ENCODE measurements around the gene MTHFD1L. TPM values are rescaled to one million over a fixed set of nuclear protein-coding genes. Genes with fewer than 3 reads are reported as not detected.

Gene MTHFD1L
- total and polyA plus RNA-seq, 3 donors from 2014 or later: 23.4 to 35.3 (median 29.5) TPM

DNA sequence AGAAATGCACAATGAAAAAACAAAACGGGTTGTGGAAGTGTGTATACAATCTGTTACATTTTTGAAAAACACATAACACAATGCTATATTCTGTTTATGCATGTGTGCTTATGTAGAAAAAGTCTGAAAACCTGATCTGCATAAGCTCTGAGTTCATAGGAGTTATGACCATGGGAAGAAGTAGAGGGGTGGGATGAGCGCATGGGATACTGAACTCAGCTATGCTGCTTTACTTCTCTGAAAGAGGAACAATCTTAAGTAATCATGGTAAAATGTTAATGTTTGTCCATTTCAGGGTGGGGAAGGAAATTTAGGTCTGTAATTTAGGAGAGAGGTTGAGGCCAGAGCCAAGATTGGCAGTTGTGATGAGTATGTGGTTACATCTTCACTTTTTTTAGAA is 126.8 kb downstream of the MTHFD1L start:
- DNase-seq: no peak
- 91 to 92% methylated on average over 2 of the region's 2 CpGs for WGBS, 2 donors
- TF ChIP-seq POLR2A (IDR thresholded peaks at IDR 0.05): no peak
- TF ChIP-seq, protein P1, sequence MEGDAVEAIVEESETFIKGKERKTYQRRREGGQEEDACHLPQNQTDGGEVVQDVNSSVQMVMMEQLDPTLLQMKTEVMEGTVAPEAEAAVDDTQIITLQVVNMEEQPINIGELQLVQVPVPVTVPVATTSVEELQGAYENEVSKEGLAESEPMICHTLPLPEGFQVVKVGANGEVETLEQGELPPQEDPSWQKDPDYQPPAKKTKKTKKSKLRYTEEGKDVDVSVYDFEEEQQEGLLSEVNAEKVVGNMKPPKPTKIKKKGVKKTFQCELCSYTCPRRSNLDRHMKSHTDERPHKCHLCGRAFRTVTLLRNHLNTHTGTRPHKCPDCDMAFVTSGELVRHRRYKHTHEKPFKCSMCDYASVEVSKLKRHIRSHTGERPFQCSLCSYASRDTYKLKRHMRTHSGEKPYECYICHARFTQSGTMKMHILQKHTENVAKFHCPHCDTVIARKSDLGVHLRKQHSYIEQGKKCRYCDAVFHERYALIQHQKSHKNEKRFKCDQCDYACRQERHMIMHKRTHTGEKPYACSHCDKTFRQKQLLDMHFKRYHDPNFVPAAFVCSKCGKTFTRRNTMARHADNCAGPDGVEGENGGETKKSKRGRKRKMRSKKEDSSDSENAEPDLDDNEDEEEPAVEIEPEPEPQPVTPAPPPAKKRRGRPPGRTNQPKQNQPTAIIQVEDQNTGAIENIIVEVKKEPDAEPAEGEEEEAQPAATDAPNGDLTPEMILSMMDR (IDR thresholded peaks at IDR 0.05): no peak
- no peak overlapping the region for H3K27ac ChIP-seq
- H3K36me3 ChIP-seq (ENCODE audit: low read depth, missing control alignments): no peaks in the 10 kb centered on the region
- H3K27me3 ChIP-seq: no peaks in the 10 kb centered on the region
- intact Hi-C loops (cut with DNase I; ENCODE audit: low total_unique reads): no loop called here
- H3K9me3 ChIP-seq: no peaks in the 10 kb centered on the region
- H3K4me1 ChIP-seq: no peaks in the 10 kb centered on the region
- H3K4me3 ChIP-seq: no peak overlapping the region

DNA sequence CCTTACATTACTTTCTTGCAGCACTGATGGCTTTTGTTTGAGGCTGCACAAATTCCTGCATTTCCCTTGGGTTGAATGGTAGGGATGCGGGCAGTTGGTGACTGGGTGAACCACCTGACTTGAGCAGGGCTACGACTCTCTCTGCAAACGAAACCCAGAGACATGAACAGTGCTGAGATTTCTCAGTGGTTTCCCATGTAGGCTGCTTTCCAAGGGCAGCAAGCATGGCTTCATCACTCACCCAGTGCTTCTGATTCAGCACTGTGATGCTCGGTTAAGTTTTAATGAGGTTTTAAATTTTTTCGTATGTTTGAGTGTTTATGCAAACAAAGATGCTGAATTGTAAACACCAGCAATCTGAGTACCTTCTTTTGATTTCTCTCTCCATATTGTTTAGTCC is 127.2 kb downstream of the MTHFD1L start:
- WGBS, 2 donors: 67 to 71% methylated on average over 5 of the region's 5 CpGs
- no peak for DNase-seq
- no peaks in the 10 kb centered on the region for H3K9me3 ChIP-seq
- H3K4me3 ChIP-seq: no peak overlapping the region
- no peaks in the 10 kb centered on the region for H3K4me1 ChIP-seq
- H3K27ac ChIP-seq: no peak overlapping the region
- TF ChIP-seq POLR2A (IDR thresholded peaks at IDR 0.05): no peak
- TF ChIP-seq, protein P1 (IDR thresholded peaks at IDR 0.05): no peak
- intact Hi-C loops (cut with DNase I; ENCODE audit: low total_unique reads): no loop called here
- no peaks in the 10 kb centered on the region for H3K27me3 ChIP-seq
- no peaks in the 10 kb centered on the region for H3K36me3 ChIP-seq (ENCODE audit: low read depth, missing control alignments)

DNA sequence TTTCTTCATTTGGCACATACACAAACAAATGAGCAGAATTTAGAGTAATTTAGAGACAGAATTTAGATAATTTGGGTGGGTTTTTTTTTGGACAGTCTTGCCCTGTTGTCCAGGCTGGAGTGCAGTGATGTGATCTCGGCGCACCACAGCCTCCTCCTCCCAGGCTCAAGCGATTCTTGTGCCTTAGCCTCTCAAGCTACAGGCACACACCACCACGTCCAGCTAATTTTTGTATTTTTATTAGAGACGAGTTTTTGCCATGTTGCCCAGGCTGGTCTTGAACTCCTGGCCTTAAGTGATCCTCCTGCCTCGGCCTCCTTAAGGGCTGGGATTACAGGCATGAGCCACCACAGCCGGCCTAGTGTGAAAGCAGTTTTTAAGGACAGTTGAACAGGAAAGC is 127.8 kb downstream of the MTHFD1L start:
- Histone ChIP-seq H3K4me3 (no peak overlapping the region), H3K27me3 (no peaks in the 10 kb centered on the region), H3K27ac (no peak overlapping the region), H3K9me3 (no peaks in the 10 kb centered on the region), H3K36me3 (ENCODE audit: low read depth, missing control alignments) (no peaks in the 10 kb centered on the region), H3K4me1 (no peaks in the 10 kb centered on the region)
- no peak for DNase-seq
- TF ChIP-seq, protein P1 (IDR thresholded peaks at IDR 0.05): no peak
- TF ChIP-seq POLR2A (IDR thresholded peaks at IDR 0.05): no peak
- intact Hi-C loops (cut with DNase I; ENCODE audit: low total_unique reads): no loop called here
- WGBS, 2 donors: 84 to 93% methylated on average over 7 of the region's 7 CpGs

DNA sequence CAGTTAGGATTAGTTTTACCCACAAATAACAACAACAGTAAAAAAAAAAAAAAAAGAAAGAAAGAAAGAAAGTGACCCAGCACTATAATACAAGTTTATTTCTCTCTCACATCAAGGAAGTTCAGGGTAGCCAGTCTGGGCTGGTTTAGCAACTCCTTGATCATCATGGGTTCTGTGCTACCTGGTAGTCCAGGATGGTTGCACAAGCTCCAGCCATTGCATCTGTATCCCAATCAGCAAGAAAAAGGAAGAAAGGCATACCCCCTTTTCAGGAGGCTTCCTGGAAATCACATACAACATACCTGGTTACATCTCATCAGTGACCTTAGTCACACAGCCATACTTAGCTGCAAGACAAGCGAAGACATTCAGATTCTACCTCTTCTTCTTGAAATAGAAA is 128.5 kb downstream of the MTHFD1L start:
- H3K4me3 ChIP-seq: no peak overlapping the region
- H3K27me3 ChIP-seq: no peaks in the 10 kb centered on the region
- no peaks in the 10 kb centered on the region for H3K4me1 ChIP-seq
- intact Hi-C loops (cut with DNase I; ENCODE audit: low total_unique reads): no loop called here
- no peaks in the 10 kb centered on the region for H3K9me3 ChIP-seq
- no peaks in the 10 kb centered on the region for H3K36me3 ChIP-seq (ENCODE audit: low read depth, missing control alignments)
- whole genome bisulfite sequencing, 2 donors: 95 to 100% methylated on average over 1 of the region's 1 CpG
- no peak for DNase-seq
- no peak for TF ChIP-seq POLR2A (IDR thresholded peaks at IDR 0.05)
- TF ChIP-seq, protein P1 (IDR thresholded peaks at IDR 0.05): no peak
- H3K27ac ChIP-seq: no peak overlapping the region

DNA sequence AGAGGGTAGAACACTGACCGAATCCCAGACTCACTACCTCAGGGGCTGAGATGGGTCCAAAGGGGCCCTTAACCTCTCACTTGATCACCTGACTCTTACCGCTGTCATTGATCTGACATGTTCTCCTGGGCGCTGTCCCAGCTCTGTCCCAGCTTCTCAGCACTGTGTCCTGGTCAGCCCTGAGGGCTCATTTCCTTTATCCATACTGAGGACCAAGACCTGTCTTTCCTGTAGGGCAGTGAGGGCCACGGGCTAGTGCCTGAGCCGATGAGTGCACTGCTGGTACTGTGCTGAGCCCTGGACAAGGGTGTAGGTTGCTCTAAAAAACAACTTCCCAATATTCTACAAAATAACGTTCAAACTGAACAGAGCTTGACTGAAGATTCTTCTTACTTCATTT is 131.5 kb downstream of the MTHFD1L start:
- TF ChIP-seq, protein P1 (IDR thresholded peaks at IDR 0.05): no peak
- TF ChIP-seq POLR2A (IDR thresholded peaks at IDR 0.05): no peak
- peaks cover 6% of the 10 kb centered on the region for H3K4me1 ChIP-seq
- DNase-seq: no peak
- intact Hi-C loops (cut with DNase I; ENCODE audit: low total_unique reads): no loop called here
- 93 to 94% methylated on average over 6 of the region's 6 CpGs for WGBS, 2 donors
- no peak overlapping the region for H3K27ac ChIP-seq
- no peaks in the 10 kb centered on the region for H3K9me3 ChIP-seq
- no peak overlapping the region for H3K4me3 ChIP-seq
- no peaks in the 10 kb centered on the region for H3K36me3 ChIP-seq (ENCODE audit: low read depth, missing control alignments)
- H3K27me3 ChIP-seq: no peaks in the 10 kb centered on the region
